Endodermal cell (in vitro differentiated cells): Measurements from ENCODE around the gene NDST4. TPM values are rescaled to one million over a fixed set of nuclear protein-coding genes. Genes with fewer than 3 reads are reported as not detected.

Experiments
- DNase-seq: peaks from one replicate; pipeline ENCODE4 v3.0.0-alpha.2; 2017
- H3K27ac ChIP-seq: 2 replicates; pipeline ENCODE4 v1.5.1; 2013; ENCODE audit warnings: mild to moderate bottlenecking, low read depth, low read length, moderate library complexity
- H3K27me3 ChIP-seq: 2 replicates; pipeline ENCODE4 v1.6.1; 2013; ENCODE audit warnings: mild to moderate bottlenecking, low read length, moderate library complexity; ENCODE audit not compliant: insufficient read depth, control insufficient read depth, poor library complexity, severe bottlenecking
- H3K36me3 ChIP-seq: 2 replicates; pipeline ENCODE4 v1.7.0; 2013; ENCODE audit warnings: mild to moderate bottlenecking, low read length, moderate library complexity; ENCODE audit not compliant: control insufficient read depth, insufficient read depth
- H3K4me1 ChIP-seq: one replicate; pipeline ENCODE4 v1.7.0; 2013; ENCODE audit warnings: low read length; ENCODE audit not compliant: control insufficient read depth, insufficient read depth
- H3K4me3 ChIP-seq: 2 replicates; pipeline ENCODE4 v1.5.1; 2013; ENCODE audit warnings: mild to moderate bottlenecking, low read length, moderate library complexity
- H3K9ac ChIP-seq: 2 replicates; pipeline ENCODE4 v1.6.1; 2013; ENCODE audit warnings: mild to moderate bottlenecking, low read length, moderate library complexity; ENCODE audit not compliant: poor library complexity, severe bottlenecking; ENCODE audit errors: extremely low read depth
- H3K9me3 ChIP-seq: 2 replicates; pipeline ENCODE4 v1.6.1; 2013; ENCODE audit warnings: mild to moderate bottlenecking, low read length, moderate library complexity; ENCODE audit not compliant: control insufficient read depth
- H3K27ac Mint-ChIP-seq: 2 replicates; pipeline ENCODE4 v1.8.0; 2020; ENCODE audit warnings: mixed read lengths
- H3K27me3 Mint-ChIP-seq: 2 replicates; pipeline ENCODE4 v1.8.0; 2021; ENCODE audit warnings: mild to moderate bottlenecking, mixed read lengths; ENCODE audit not compliant: insufficient read depth
- H3K36me3 Mint-ChIP-seq: 2 replicates; pipeline ENCODE4 v1.8.0; 2020; ENCODE audit warnings: low read depth, mixed read lengths
- H3K4me1 Mint-ChIP-seq: 2 replicates; pipeline ENCODE4 v1.8.0; 2020; ENCODE audit warnings: mixed read lengths
- H3K4me3 Mint-ChIP-seq: 2 replicates; pipeline ENCODE4 v1.8.0; 2020; ENCODE audit warnings: mild to moderate bottlenecking, moderate library complexity, mixed read lengths
- H3K9me3 Mint-ChIP-seq: 2 replicates; pipeline ENCODE4 v1.8.0; 2020; ENCODE audit warnings: mild to moderate bottlenecking, mixed read lengths
- WGBS, 2 experiments: methylation state at CpG; one replicate each; pipeline versions ENCODE4 v1.1.5 to v1.1.7; 2013; ENCODE audit warnings: missing lambda C conversion rate in 2 of 2, mixed read lengths in 1 of 2; ENCODE audit not compliant: insufficient coverage in 1 of 2, insufficient read length in 1 of 2; 5-methylcytosine and 5-hydroxymethylcytosine counted together
- total RNA-seq, 2 donors: library from RNA; stranded (reverse); fragmentation: NEBNext Ultra II Directional in 1 of 2; extraction: Animal tissue kit (Norgen Biotek cat#: 25700) in 1 of 2; gene quantifications; 2 replicates in 1 of 2; 3 replicates in 1 of 2; pipeline ENCODE4 v1.2.1, GENCODE V29; 2021
- TF ChIP-seq, protein P1 (sequence below): fragments of 200-600 bp; sonication (generic); conservative IDR thresholded peaks from 2 replicates; pipeline ENCODE4 v1.5.0; 2021; ENCODE audit warnings: antibody characterized with exemption, mild to moderate bottlenecking

The NDST4 gene
- total RNA-seq, 2 donors from 2014 or later, result 0.31 TPM; not detected in 1

DNA sequence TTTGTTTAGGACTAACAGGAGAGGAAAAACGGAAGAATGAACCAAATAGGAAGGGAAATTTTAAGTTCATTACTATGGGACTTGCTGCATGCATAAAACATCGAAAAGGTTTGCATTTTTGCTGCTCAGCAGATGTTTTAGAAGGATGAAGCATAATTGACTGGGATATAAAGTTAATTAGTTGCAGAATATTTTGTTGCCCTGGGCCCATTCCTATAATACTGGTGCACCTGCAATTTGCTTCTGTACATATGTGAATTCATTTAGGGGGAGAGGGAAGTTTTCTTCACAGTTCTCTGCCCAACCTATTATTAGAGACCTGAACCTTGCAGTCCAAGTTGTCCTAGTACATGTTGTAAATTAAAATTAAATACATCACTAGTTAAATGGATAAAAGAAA is 282.8 kb downstream of the NDST4 start:
- H3K27ac ChIP-seq, result no peak overlapping the region
- H3K36me3 ChIP-seq, result no peaks in the 10 kb centered on the region
- TF ChIP-seq, protein P1, sequence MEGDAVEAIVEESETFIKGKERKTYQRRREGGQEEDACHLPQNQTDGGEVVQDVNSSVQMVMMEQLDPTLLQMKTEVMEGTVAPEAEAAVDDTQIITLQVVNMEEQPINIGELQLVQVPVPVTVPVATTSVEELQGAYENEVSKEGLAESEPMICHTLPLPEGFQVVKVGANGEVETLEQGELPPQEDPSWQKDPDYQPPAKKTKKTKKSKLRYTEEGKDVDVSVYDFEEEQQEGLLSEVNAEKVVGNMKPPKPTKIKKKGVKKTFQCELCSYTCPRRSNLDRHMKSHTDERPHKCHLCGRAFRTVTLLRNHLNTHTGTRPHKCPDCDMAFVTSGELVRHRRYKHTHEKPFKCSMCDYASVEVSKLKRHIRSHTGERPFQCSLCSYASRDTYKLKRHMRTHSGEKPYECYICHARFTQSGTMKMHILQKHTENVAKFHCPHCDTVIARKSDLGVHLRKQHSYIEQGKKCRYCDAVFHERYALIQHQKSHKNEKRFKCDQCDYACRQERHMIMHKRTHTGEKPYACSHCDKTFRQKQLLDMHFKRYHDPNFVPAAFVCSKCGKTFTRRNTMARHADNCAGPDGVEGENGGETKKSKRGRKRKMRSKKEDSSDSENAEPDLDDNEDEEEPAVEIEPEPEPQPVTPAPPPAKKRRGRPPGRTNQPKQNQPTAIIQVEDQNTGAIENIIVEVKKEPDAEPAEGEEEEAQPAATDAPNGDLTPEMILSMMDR, result no peak
- H3K4me3 ChIP-seq, result no peak overlapping the region
- H3K27ac Mint-ChIP-seq, result no peak overlapping the region
- no peaks in the 10 kb centered on the region for H3K9me3 Mint-ChIP-seq
- H3K4me1 ChIP-seq, result no peaks in the 10 kb centered on the region
- H3K9me3 ChIP-seq, result no peaks in the 10 kb centered on the region
- H3K9ac ChIP-seq, result no peak overlapping the region
- no peaks in the 10 kb centered on the region for H3K4me1 Mint-ChIP-seq
- no peak for DNase-seq
- H3K4me3 Mint-ChIP-seq, result no peak overlapping the region
- H3K27me3 Mint-ChIP-seq, result no peaks in the 10 kb centered on the region
- WGBS, 2 experiments, result 87 to 91% methylated on average over 2 of the region's 2 CpGs
- H3K27me3 ChIP-seq, result no peaks in the 10 kb centered on the region
- no peaks in the 10 kb centered on the region for H3K36me3 Mint-ChIP-seq

DNA sequence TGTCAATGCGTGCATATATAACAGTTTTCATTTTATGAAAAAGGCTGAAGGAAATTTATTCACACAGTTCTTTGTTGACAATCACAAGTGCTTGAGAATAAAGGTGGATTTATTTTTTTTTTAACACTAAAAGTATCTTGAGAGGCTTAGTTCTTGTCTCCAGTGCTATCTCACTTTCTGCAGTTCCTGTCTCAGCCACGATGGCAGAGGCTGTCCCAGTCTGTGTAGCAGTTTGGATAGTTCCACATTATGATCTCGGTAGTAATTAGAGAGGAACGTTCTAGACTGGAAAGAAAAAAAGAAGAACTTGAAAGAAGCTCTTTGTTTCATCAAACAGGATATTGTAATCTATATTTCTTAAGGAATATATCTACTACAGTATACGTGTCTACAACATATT is 285.8 kb downstream of the NDST4 start:
- H3K4me1 Mint-ChIP-seq, result no peaks in the 10 kb centered on the region
- Histone ChIP-seq H3K9ac (no peak overlapping the region), H3K36me3 (no peaks in the 10 kb centered on the region), H3K27me3 (no peaks in the 10 kb centered on the region), H3K9me3 (no peaks in the 10 kb centered on the region), H3K4me1 (no peaks in the 10 kb centered on the region), H3K4me3 (no peak overlapping the region), H3K27ac (no peak overlapping the region)
- H3K36me3 Mint-ChIP-seq, result no peaks in the 10 kb centered on the region
- H3K9me3 Mint-ChIP-seq, result no peaks in the 10 kb centered on the region
- 89 to 100% methylated on average over 1 to 4 of the region's 5 CpGs for WGBS, 2 experiments
- no peaks in the 10 kb centered on the region for H3K27me3 Mint-ChIP-seq
- no peak for DNase-seq
- H3K4me3 Mint-ChIP-seq, result no peak overlapping the region
- H3K27ac Mint-ChIP-seq, result no peak overlapping the region
- TF ChIP-seq, protein P1, result no peak

DNA sequence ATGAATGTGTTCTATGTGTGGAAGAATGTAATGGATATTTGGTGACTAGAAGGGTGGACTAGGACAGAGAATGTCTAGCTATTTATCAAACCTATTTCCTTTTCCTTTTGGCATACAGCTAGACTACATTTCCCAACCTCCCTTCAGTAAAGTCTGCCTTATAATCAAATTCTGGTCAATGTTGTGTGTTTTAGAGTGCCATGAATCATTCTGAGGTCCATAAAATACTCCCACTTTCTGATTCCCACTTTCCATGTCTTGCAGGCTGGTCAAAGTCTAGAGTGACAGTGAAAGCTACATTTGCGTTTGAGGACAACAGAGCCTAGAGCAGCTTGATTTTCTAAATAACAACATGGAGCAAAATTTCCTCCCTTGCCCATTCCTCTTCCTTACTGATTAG is 297.7 kb downstream of the NDST4 start:
- H3K4me3 Mint-ChIP-seq, result no peak overlapping the region
- H3K27me3 Mint-ChIP-seq, result no peaks in the 10 kb centered on the region
- no peaks in the 10 kb centered on the region for H3K4me1 Mint-ChIP-seq
- WGBS, 2 experiments, result 92% methylated on average over 1 of the region's 1 CpG; no CpG with 5 or more reads in 1 of the 2 experiments
- no peak overlapping the region for H3K4me3 ChIP-seq
- H3K9ac ChIP-seq, result no peak overlapping the region
- H3K4me1 ChIP-seq, result no peaks in the 10 kb centered on the region
- H3K27ac ChIP-seq, result no peak overlapping the region
- no peaks in the 10 kb centered on the region for H3K36me3 ChIP-seq
- TF ChIP-seq, protein P1, result no peak
- no peaks in the 10 kb centered on the region for H3K27me3 ChIP-seq
- no peaks in the 10 kb centered on the region for H3K36me3 Mint-ChIP-seq
- no peak overlapping the region for H3K27ac Mint-ChIP-seq
- no peaks in the 10 kb centered on the region for H3K9me3 ChIP-seq
- no peak for DNase-seq
- no peaks in the 10 kb centered on the region for H3K9me3 Mint-ChIP-seq
